ENCODE measurements around the gene ERMP1.

ERMP1 gene, protein sequence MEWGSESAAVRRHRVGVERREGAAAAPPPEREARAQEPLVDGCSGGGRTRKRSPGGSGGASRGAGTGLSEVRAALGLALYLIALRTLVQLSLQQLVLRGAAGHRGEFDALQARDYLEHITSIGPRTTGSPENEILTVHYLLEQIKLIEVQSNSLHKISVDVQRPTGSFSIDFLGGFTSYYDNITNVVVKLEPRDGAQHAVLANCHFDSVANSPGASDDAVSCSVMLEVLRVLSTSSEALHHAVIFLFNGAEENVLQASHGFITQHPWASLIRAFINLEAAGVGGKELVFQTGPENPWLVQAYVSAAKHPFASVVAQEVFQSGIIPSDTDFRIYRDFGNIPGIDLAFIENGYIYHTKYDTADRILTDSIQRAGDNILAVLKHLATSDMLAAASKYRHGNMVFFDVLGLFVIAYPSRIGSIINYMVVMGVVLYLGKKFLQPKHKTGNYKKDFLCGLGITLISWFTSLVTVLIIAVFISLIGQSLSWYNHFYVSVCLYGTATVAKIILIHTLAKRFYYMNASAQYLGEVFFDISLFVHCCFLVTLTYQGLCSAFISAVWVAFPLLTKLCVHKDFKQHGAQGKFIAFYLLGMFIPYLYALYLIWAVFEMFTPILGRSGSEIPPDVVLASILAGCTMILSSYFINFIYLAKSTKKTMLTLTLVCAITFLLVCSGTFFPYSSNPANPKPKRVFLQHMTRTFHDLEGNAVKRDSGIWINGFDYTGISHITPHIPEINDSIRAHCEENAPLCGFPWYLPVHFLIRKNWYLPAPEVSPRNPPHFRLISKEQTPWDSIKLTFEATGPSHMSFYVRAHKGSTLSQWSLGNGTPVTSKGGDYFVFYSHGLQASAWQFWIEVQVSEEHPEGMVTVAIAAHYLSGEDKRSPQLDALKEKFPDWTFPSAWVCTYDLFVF

DNA sequence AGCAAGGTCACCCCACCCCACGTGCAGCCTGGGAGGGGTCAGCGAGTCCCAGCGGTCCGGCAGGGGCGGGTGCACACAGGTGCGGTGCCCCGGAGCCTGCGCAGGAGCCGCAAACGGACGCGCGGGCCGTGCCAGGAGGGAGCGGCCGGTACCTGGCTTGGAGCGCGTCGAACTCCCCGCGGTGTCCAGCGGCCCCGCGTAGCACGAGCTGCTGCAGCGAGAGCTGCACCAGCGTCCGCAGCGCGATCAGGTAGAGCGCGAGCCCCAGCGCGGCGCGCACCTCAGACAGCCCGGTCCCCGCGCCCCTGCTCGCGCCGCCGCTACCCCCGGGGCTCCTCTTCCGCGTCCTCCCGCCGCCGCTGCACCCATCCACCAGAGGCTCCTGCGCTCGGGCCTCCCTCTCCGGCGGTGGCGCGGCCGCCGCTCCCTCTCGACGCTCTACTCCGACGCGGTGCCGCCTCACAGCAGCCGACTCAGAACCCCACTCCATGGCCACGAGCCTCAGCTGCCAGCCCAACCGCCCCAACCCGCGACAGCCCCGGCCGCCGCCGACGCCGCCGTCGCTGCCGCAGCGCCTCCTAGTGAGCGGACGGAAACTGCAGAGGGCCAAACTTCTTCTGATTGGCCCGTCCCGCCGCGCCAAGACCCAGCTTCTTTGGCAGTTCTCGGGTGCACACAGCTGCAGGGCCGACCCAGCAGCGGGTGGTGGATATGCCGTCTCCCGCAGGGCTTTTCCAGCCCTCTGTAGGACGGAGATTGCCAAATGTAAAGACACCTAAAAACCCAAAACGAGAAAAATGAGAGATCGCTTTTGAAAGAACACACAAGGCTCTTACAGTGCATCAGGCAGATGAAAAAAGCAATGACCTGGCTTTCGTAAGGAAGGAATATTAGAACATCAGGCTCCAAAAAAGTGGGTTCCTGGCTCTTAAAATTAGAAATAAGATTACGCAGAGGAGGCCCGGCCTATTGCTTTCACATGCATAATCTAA, at the start of gene ERMP1:
Gene ERMP1 (minus strand): TSS at position 580 of the 992 bp plus-strand sequence. CDS start 90 bp downstream, at position 490.
- in situ Hi-C loops (cut with MboI; ENCODE audit: low sequenced_read_pairs) = no loop called here

- in situ Hi-C loops (cut with MboI; ENCODE audit: low sequenced_read_pairs) = loop anchor here (25.0 kb wide), 3 partner anchors 155 to 680 kb away; no protein-coding TSS in a partner anchor
Observed at GRCh38 chr9:5882244-5883012, 49.5 kb upstream of the ERMP1 start.

GRCh38 chr9:5879419-5880181, 46.7 kb upstream of the ERMP1 start:
- in situ Hi-C loops (cut with MboI; ENCODE audit: low sequenced_read_pairs) = loop anchor here (25.0 kb wide), 3 partner anchors 158 to 683 kb away; no protein-coding TSS in a partner anchor

- in situ Hi-C loops (cut with MboI; ENCODE audit: low sequenced_read_pairs) = loop anchor here (25.0 kb wide), 3 partner anchors 161 to 686 kb away; no protein-coding TSS in a partner anchor
Observed at GRCh38 chr9:5876711-5877110, 43.8 kb upstream of the ERMP1 start.

- in situ Hi-C loops (cut with MboI; ENCODE audit: low sequenced_read_pairs) = loop anchor here (25.0 kb wide), 3 partner anchors 161 to 686 kb away; no protein-coding TSS in a partner anchor
Observed at GRCh38 chr9:5876026-5876425, 43.1 kb upstream of the ERMP1 start.

DNA sequence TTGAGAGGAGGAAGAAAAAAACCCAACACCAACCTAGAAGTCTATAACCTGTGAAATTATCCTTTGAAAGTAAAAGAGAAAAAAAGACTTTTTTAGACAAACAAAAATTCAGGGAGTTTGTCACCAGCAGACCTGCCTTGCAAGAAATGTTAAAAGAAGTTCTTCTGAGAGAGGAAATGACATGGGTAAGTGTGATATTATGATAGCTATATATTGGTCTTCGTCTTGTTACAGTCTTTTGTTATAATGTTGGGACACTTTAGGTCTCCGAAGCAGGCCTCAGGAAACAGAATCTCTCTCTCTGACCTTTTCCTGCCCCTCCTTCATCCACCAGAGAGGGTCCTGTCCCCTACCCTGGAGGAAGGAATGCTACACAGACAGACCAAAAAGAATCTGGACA, 41.1 kb upstream of the ERMP1 start:
- in situ Hi-C loops (cut with MboI; ENCODE audit: low sequenced_read_pairs) = no loop called here

DNA sequence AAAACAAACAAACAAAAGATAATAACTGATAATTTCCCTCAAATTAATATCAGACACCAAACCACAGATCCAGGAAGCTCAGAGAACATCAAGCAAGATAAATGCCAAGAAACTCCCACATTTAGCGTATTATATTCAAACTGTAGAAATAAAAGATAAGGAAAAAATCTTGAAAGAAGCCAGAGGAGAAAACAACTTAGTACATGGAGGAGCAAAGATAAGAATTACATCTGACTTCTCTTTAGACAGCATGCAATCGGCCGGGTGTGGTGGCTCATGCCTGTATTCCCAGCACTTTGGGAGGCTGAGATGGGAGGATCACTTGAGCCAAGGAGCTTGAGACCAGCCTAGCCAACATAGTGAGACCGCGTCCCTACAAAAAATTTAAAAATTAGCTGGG, 40.5 kb upstream of the ERMP1 start:
- in situ Hi-C loops (cut with MboI; ENCODE audit: low sequenced_read_pairs) = no loop called here

- in situ Hi-C loops (cut with MboI; ENCODE audit: low sequenced_read_pairs) = no loop called here
Observed at GRCh38 chr9:5872511-5872910, 39.6 kb upstream of the ERMP1 start.

DNA sequence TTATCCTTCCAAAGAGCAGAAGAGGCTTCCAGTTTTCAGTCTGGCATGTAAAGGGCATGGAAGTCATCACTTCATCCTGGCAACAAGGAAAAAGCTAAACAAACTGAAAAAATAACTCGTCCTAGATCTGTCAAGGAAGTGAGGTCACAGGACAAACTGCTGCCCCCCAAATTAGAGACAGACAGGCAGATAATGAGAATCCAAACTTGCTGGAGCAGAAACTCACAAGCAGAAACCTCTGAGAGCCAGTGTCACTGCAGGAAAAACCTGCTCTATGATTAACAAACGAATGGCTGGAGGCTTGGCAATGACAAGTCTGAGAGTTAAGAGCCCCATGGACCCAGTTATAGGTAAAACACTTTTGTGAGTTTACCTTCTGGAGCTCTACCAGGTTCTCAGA, 38.9 kb upstream of the ERMP1 start:
- in situ Hi-C loops (cut with MboI; ENCODE audit: low sequenced_read_pairs) = no loop called here

GRCh38 chr9:5870691-5871090, 37.8 kb upstream of the ERMP1 start:
- in situ Hi-C loops (cut with MboI; ENCODE audit: low sequenced_read_pairs) = no loop called here

DNA sequence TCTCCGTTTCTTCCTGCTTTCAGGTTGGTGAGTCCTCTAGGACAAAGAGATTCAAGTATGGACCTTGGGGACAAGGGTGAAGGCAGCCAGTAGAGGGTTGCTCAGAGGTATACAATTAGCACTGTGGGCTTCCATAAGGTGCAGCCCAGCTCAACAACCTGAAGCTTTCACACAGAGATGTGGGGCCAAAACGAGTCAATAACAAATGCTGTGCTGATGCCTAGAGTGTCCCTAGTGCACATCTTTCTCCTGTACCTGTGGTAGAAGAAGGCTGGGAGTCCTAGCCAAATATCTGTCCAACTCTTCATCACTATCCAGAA, 37.1 kb upstream of the ERMP1 start:
- in situ Hi-C loops (cut with MboI; ENCODE audit: low sequenced_read_pairs) = no loop called here

GRCh38 chr9:5869315-5870019, 36.5 kb upstream of the ERMP1 start:
- in situ Hi-C loops (cut with MboI; ENCODE audit: low sequenced_read_pairs) = no loop called here

- in situ Hi-C loops (cut with MboI; ENCODE audit: low sequenced_read_pairs) = no loop called here
Observed at GRCh38 chr9:5868235-5868634, 35.3 kb upstream of the ERMP1 start.

GRCh38 chr9:5866685-5867084, 33.8 kb upstream of the ERMP1 start:
- in situ Hi-C loops (cut with MboI; ENCODE audit: low sequenced_read_pairs) = no loop called here

GRCh38 chr9:5866272-5866671, 33.4 kb upstream of the ERMP1 start:
- in situ Hi-C loops (cut with MboI; ENCODE audit: low sequenced_read_pairs) = no loop called here

DNA sequence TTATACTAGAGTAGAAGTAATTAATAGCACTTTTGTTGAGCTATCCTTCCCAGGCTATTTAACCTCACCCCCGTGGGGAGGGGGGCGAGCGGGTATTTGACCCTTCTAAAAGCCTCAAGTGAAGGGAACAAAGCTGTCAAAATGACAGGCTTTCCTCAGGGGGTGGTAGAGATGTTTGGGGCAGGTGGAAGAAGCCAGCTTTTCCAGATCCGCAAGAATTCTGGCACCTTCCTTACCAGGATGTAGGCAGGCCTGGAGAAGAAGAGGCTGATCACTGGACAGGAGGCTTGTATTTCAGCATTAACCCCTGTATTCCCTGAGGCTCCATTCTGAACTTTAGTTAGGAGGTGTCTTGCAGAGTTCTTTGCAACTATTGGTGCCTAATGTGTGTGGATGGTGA, 31.5 kb upstream of the ERMP1 start:
- in situ Hi-C loops (cut with MboI; ENCODE audit: low sequenced_read_pairs) = no loop called here

GRCh38 chr9:5863092-5863746, 30.3 kb upstream of the ERMP1 start:
- in situ Hi-C loops (cut with MboI; ENCODE audit: low sequenced_read_pairs) = no loop called here

GRCh38 chr9:5858833-5859232, 25.9 kb upstream of the ERMP1 start:
- in situ Hi-C loops (cut with MboI; ENCODE audit: low sequenced_read_pairs) = no loop called here

Measured in HL-60/S4 treated with retinoic acid at 250 ng/mL for 4 days and 3 days (cell line).